Measurements from ENCODE around the gene PGLYRP4. TPM values are rescaled to one million over a fixed set of nuclear protein-coding genes. Genes with fewer than 3 reads are reported as not detected.

PGLYRP4 gene
- total RNA-seq, 1 experiment from 2014 or later, result not detected

DNA sequence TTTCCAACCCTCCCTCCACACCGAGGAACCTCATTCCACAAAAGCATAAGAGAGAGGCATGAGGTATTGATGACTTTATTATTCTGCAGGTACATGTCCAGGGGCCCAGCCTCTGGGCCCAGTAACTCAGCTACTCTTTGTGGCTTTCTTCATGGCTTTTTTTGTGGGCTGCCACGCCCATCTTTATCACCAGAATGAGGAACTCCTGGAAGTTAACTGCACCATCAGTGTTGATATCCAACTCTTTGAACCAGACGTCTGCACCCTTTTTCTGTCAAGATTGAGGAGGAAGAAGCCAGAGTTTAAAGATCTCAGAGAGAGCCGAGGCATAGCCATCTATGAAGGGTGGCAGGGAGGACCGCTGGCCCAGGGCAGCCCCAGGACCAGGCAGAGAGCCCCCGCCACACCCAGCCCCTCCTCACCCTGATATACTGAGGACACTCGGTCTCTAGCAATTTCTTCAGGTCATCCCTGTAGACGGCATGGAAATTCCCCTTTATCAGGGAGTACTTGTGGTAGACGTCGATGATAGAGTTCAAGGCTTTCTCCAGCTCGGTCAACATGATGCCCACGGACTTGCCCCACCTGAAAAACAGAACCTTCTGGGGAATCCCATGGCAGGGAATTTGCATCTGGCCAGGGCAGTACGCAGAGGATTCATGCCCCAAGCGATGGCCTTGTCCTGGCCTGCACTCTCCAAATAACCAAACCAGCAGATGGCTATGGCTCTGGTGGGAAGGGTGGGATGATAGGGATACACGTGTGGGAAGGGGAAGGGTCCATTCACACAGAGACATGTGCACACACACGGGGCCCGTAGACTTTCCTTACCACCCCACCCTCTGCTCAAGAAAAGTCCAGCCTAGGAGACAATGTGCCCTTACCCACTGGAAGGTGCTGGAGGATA lies 41.6 kb upstream of the PGLYRP4 start:
- TF ChIP-seq, protein P1, sequence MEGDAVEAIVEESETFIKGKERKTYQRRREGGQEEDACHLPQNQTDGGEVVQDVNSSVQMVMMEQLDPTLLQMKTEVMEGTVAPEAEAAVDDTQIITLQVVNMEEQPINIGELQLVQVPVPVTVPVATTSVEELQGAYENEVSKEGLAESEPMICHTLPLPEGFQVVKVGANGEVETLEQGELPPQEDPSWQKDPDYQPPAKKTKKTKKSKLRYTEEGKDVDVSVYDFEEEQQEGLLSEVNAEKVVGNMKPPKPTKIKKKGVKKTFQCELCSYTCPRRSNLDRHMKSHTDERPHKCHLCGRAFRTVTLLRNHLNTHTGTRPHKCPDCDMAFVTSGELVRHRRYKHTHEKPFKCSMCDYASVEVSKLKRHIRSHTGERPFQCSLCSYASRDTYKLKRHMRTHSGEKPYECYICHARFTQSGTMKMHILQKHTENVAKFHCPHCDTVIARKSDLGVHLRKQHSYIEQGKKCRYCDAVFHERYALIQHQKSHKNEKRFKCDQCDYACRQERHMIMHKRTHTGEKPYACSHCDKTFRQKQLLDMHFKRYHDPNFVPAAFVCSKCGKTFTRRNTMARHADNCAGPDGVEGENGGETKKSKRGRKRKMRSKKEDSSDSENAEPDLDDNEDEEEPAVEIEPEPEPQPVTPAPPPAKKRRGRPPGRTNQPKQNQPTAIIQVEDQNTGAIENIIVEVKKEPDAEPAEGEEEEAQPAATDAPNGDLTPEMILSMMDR (conservative IDR thresholded peaks at IDR 0.05; ENCODE audit: low read depth, low read length), result no peak
- TF ChIP-seq EZH2 (IDR thresholded peaks at IDR 0.05; ENCODE audit: borderline replicate concordance, low read depth, low read length, poor library complexity, severe bottlenecking), result no peak
- Histone ChIP-seq H3K4me3 (ENCODE audit: low read depth, low read length, poor library complexity, severe bottlenecking) (no peak overlapping the region), H3K36me3 (ENCODE audit: insufficient read depth, low read length, poor library complexity, severe bottlenecking) (no peaks in the 10 kb centered on the region), H3K27me3 (replicated peaks; ENCODE audit: insufficient read depth, low read depth, low read length, poor library complexity) (peaks cover 79% of the 10 kb centered on the region), H3K4me1 (ENCODE audit: insufficient read depth, low read length, poor library complexity, severe bottlenecking) (no peaks in the 10 kb centered on the region), H3K27ac (ENCODE audit: low read depth, low read length, poor library complexity, severe bottlenecking) (no peak overlapping the region), H3K9me3 (ENCODE audit: low read depth, low read length, poor library complexity, severe bottlenecking) (no peaks in the 10 kb centered on the region)
- intact Hi-C loops (cut with micrococcal nuclease; ENCODE audit: unreplicated experiment), result no loop called here
- CTCF ChIA-PET, result no interaction called here
- POLR2A ChIA-PET (ENCODE audit: low non-redundant PET), result no interaction called here
- BruUV-seq (replicated peaks), result no TSS peak
- no peak for DNase-seq (ENCODE audit: low spot score)

DNA sequence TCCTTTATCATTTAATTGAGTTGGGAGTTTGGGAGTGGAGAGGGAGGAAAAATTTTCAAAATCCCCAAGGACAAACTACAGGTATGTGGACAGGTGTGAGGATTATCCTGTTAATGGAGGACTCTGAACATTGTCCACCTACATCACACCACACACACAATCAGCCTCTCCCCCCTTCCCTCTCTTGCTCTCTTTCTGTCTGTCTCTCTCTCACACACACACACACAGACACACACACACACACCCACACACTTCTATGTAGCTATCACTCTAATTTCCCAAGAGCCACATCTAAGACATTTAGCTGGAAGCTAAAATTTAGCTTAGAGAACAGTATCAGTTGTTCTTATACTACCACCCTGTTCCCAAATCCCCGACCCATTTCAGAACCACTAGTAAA lies 40.8 kb upstream of the PGLYRP4 start:
- no TSS peak for BruUV-seq (replicated peaks)
- TF ChIP-seq EZH2 (IDR thresholded peaks at IDR 0.05; ENCODE audit: borderline replicate concordance, low read depth, low read length, poor library complexity, severe bottlenecking), result no peak
- TF ChIP-seq, protein P1 (conservative IDR thresholded peaks at IDR 0.05; ENCODE audit: low read depth, low read length), result no peak
- CTCF ChIA-PET, result no interaction called here
- intact Hi-C loops (cut with micrococcal nuclease; ENCODE audit: unreplicated experiment), result no loop called here
- Histone ChIP-seq H3K27ac (ENCODE audit: low read depth, low read length, poor library complexity, severe bottlenecking) (no peak overlapping the region), H3K4me3 (ENCODE audit: low read depth, low read length, poor library complexity, severe bottlenecking) (no peak overlapping the region), H3K9me3 (ENCODE audit: low read depth, low read length, poor library complexity, severe bottlenecking) (no peaks in the 10 kb centered on the region), H3K4me1 (ENCODE audit: insufficient read depth, low read length, poor library complexity, severe bottlenecking) (no peaks in the 10 kb centered on the region), H3K27me3 (replicated peaks; ENCODE audit: insufficient read depth, low read depth, low read length, poor library complexity) (peaks cover 80% of the 10 kb centered on the region), H3K36me3 (ENCODE audit: insufficient read depth, low read length, poor library complexity, severe bottlenecking) (no peaks in the 10 kb centered on the region)
- DNase-seq (ENCODE audit: low spot score), result no peak
- POLR2A ChIA-PET (ENCODE audit: low non-redundant PET), result no interaction called here

DNA sequence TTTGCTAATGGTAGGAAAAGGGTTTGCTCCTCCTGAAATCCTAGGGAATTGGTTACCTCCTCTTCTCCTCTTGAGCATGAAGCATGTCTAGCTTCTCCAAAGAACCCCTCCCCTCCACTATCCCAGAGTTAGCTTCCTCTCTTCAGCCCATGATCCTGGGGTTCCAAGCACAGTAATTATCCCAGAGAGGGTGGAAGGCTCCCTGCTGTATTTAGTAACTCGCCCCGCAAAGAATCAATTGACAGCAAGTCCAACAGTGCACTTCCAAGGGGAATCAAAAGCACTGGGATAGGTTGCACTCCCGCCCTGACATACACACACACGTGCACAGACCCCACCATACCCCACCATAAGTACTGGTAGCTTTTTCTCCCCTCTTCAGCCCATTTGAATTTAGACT lies 39.1 kb upstream of the PGLYRP4 start:
- DNase-seq (ENCODE audit: low spot score), result no peak
- Histone ChIP-seq H3K36me3 (ENCODE audit: insufficient read depth, low read length, poor library complexity, severe bottlenecking) (no peaks in the 10 kb centered on the region), H3K4me3 (ENCODE audit: low read depth, low read length, poor library complexity, severe bottlenecking) (no peak overlapping the region), H3K9me3 (ENCODE audit: low read depth, low read length, poor library complexity, severe bottlenecking) (no peaks in the 10 kb centered on the region), H3K27ac (ENCODE audit: low read depth, low read length, poor library complexity, severe bottlenecking) (no peak overlapping the region), H3K27me3 (replicated peaks; ENCODE audit: insufficient read depth, low read depth, low read length, poor library complexity) (peaks cover 85% of the 10 kb centered on the region), H3K4me1 (ENCODE audit: insufficient read depth, low read length, poor library complexity, severe bottlenecking) (no peaks in the 10 kb centered on the region)
- ChIA-PET CTCF (no interaction called here), POLR2A (ENCODE audit: low non-redundant PET) (no interaction called here)
- no TSS peak for BruUV-seq (replicated peaks)
- intact Hi-C loops (cut with micrococcal nuclease; ENCODE audit: unreplicated experiment), result no loop called here
- TF ChIP-seq, protein P1 (conservative IDR thresholded peaks at IDR 0.05; ENCODE audit: low read depth, low read length), result no peak
- TF ChIP-seq EZH2 (IDR thresholded peaks at IDR 0.05; ENCODE audit: borderline replicate concordance, low read depth, low read length, poor library complexity, severe bottlenecking), result no peak

Measured in A673 (cell line).